ENCODE results near the gene ANAPC1.

- no peak for TF ChIP-seq CEBPB (IDR thresholded peaks at IDR 0.05; ENCODE audit: borderline replicate concordance in 1 of 2, low read depth in 2 of 2, low read length in 2 of 2)
- no peak for TF ChIP-seq CTCF (IDR thresholded peaks at IDR 0.05 in 2 of 3, conservative IDR thresholded peaks at IDR 0.05 in 1 of 3; ENCODE audit: control insufficient read depth in 2 of 3, extremely low read depth in 1 of 3, insufficient read depth in 1 of 3, low read depth in 3 of 3, low read length in 3 of 3)
- no peak for TF ChIP-seq TBL1XR1 (IDR thresholded peaks at IDR 0.05; ENCODE audit: low read depth, low read length)
- no peak for TF ChIP-seq NFYA (IDR thresholded peaks at IDR 0.05; ENCODE audit: borderline replicate concordance, low read depth, low read length)
- no peak for TF ChIP-seq SMC3 (IDR thresholded peaks at IDR 0.05; ENCODE audit: borderline replicate concordance, low read length)
- TF ChIP-seq RFX5 (IDR thresholded peaks at IDR 0.05; ENCODE audit: low read depth, low read length): no peak
- TF ChIP-seq SPI1 (IDR thresholded peaks at IDR 0.05; ENCODE audit: borderline replicate concordance, insufficient read depth, low read depth, low read length): no peak
- TF ChIP-seq POLR2AphosphoS5 (IDR thresholded peaks at IDR 0.05; ENCODE audit: low read length): no peak
- TF ChIP-seq, protein P1, sequence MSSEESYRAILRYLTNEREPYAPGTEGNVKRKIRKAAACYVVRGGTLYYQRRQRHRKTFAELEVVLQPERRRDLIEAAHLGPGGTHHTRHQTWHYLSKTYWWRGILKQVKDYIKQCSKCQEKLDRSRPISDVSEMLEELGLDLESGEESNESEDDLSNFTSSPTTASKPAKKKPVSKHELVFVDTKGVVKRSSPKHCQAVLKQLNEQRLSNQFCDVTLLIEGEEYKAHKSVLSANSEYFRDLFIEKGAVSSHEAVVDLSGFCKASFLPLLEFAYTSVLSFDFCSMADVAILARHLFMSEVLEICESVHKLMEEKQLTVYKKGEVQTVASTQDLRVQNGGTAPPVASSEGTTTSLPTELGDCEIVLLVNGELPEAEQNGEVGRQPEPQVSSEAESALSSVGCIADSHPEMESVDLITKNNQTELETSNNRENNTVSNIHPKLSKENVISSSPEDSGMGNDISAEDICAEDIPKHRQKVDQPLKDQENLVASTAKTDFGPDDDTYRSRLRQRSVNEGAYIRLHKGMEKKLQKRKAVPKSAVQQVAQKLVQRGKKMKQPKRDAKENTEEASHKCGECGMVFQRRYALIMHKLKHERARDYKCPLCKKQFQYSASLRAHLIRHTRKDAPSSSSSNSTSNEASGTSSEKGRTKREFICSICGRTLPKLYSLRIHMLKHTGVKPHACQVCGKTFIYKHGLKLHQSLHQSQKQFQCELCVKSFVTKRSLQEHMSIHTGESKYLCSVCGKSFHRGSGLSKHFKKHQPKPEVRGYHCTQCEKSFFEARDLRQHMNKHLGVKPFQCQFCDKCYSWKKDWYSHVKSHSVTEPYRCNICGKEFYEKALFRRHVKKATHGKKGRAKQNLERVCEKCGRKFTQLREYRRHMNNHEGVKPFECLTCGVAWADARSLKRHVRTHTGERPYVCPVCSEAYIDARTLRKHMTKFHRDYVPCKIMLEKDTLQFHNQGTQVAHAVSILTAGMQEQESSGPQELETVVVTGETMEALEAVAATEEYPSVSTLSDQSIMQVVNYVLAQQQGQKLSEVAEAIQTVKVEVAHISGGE (CRISPR knock-in tag; IDR thresholded peaks at IDR 0.05): no peak
- no peak for TF ChIP-seq MYC (IDR thresholded peaks at IDR 0.05; ENCODE audit: insufficient read depth, insufficient read length, insufficient replicate concordance, low read length, severe bottlenecking)
- TF ChIP-seq POLR2A (IDR thresholded peaks at IDR 0.05; ENCODE audit: low read depth, low read length): no peak
- TF ChIP-seq RB1 (IDR thresholded peaks at IDR 0.05; ENCODE audit: borderline replicate concordance): no peak
- no peak for TF ChIP-seq CBX5 (IDR thresholded peaks at IDR 0.05; ENCODE audit: low read depth)
Measured at GRCh38 chr2:111924617-111925107, 40.7 kb upstream of the ANAPC1 start.

All from GM12878 (cell line).